Upper lobe of left lung (tissue), 4 donors: ENCODE measurements around the gene ABHD11.

ENCODE experiments used
- CTCF ChIP-seq, 6 experiments: fragments of 450-650 bp in 4 of 6; fragments of 200-600 bp in 2 of 6; sonication (generic) in 2 of 6; IDR thresholded peaks; one replicate each; pipeline ENCODE4 v1.5.1; 2016 to 2019; ENCODE audit warnings: antibody characterized with exemption in 6 of 6
- POLR2AphosphoS5 ChIP-seq, 2 donors: sonication (generic); formaldehyde crosslinking; IDR thresholded peaks; one replicate each; pipeline ENCODE4 v1.5.1; 2017; ENCODE audit warnings: antibody characterized with exemption in 2 of 2

- TF ChIP-seq CTCF (IDR thresholded peaks at IDR 0.05), result no peak
- TF ChIP-seq POLR2AphosphoS5 (IDR thresholded peaks at IDR 0.05), result no peak
Observed at GRCh38 chr7:73732397-73732796, 6.2 kb downstream of the ABHD11 start.
